ENCODE data around the gene MAP2K5. TPM values are rescaled to one million over a fixed set of nuclear protein-coding genes. Genes with fewer than 3 reads are reported as not detected.
A peak's percentile ranks its signal among the peaks of the same experiment; 100 is the strongest.

The MAP2K5 gene
- polyA plus RNA-seq, 2 of the 4 experiments (the other 2 are of a cell fraction) = 7.8 to 11.0 TPM

- no peak for TF ChIP-seq CBX2 (IDR thresholded peaks at IDR 0.05; ENCODE audit: borderline replicate concordance, low read depth)
- no peak for TF ChIP-seq FOSB (CRISPR knock-in tag; IDR thresholded peaks at IDR 0.05)
- TF ChIP-seq HEYL (CRISPR knock-in tag; IDR thresholded peaks at IDR 0.05) = no peak
- TF ChIP-seq HOXB13 (CRISPR knock-in tag; IDR thresholded peaks at IDR 0.05; ENCODE audit: low read depth) = no peak
- TF ChIP-seq ELK1 (IDR thresholded peaks at IDR 0.05; ENCODE audit: low read depth, low read length) = no peak
- no peak for TF ChIP-seq ZNF302 (CRISPR knock-in tag; IDR thresholded peaks at IDR 0.05)
Observed at GRCh38 chr15:67819636-67820035, 277.1 kb downstream of the MAP2K5 start (continued).

GRCh38 chr15:67820122-67820991 is 277.9 kb downstream of the MAP2K5 start:
- H3K4me2 ChIP-seq = no peak overlapping the region
- TF ChIP-seq, protein P1, sequence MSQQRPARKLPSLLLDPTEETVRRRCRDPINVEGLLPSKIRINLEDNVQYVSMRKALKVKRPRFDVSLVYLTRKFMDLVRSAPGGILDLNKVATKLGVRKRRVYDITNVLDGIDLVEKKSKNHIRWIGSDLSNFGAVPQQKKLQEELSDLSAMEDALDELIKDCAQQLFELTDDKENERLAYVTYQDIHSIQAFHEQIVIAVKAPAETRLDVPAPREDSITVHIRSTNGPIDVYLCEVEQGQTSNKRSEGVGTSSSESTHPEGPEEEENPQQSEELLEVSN (IDR thresholded peaks at IDR 0.05; ENCODE audit: borderline replicate concordance, low read depth) = no peak
- TF ChIP-seq CHD2 (IDR thresholded peaks at IDR 0.05; ENCODE audit: low read length, partially characterized antibody) = no peak
- TF ChIP-seq, protein P2, sequence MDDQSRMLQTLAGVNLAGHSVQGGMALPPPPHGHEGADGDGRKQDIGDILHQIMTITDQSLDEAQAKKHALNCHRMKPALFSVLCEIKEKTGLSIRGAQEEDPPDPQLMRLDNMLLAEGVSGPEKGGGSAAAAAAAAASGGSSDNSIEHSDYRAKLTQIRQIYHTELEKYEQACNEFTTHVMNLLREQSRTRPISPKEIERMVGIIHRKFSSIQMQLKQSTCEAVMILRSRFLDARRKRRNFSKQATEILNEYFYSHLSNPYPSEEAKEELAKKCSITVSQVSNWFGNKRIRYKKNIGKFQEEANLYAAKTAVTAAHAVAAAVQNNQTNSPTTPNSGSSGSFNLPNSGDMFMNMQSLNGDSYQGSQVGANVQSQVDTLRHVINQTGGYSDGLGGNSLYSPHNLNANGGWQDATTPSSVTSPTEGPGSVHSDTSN (IDR thresholded peaks at IDR 0.05) = no peak
- no peak for TF ChIP-seq TFCP2L1 (CRISPR knock-in tag; IDR thresholded peaks at IDR 0.05)
- TF ChIP-seq BHLHE40 (IDR thresholded peaks at IDR 0.05; ENCODE audit: low read depth, low read length) = no peak
- no peak overlapping the region for H3K27ac ChIP-seq
- ATAC-seq = no peak
- 79% methylated on average over 50 of the region's 50 CpGs for WGBS (ENCODE audit: missing lambda C conversion rate)
- no peak overlapping the region for H3K4me3 ChIP-seq
- H3K9me3 ChIP-seq = no peaks in the 10 kb centered on the region
- POLR2A ChIA-PET = no interaction called here
- no peak for FAIRE-seq
- peaks cover 18% of the 10 kb centered on the region; the same call in 2 of the 3 replicates for H3K4me1 ChIP-seq
- no peak for DNase-seq (ENCODE audit: low read depth in 1 of 2, low spot score in 1 of 2)
- CTCF ChIA-PET = interaction anchor here (0.9 to 1.0 kb wide), 3 partner anchors 12 to 886 kb away, joined by 3 to 4 read pairs (median 3); no protein-coding TSS in a partner anchor

- H3K9me3 ChIP-seq = no peaks in the 10 kb centered on the region
- ChIA-PET POLR2A (no interaction called here), CTCF (interaction anchor here (0.9 to 1.0 kb wide), 3 partner anchors 11 to 887 kb away, joined by 3 to 4 read pairs (median 3); no protein-coding TSS in a partner anchor)
- no peak for FAIRE-seq
- H3K4me3 ChIP-seq = no peak overlapping the region
- peak; percentile 11 to 35; a peak in 4 of 6 replicates for ATAC-seq
- peaks cover 22% of the 10 kb centered on the region; the same call in 2 of the 3 replicates for H3K4me1 ChIP-seq
- no peak overlapping the region for H3K27ac ChIP-seq
- no peak overlapping the region for H3K4me2 ChIP-seq
- no peak for TF ChIP-seq HOXA7 (CRISPR knock-in tag; IDR thresholded peaks at IDR 0.05)
- TF ChIP-seq, protein P3, sequence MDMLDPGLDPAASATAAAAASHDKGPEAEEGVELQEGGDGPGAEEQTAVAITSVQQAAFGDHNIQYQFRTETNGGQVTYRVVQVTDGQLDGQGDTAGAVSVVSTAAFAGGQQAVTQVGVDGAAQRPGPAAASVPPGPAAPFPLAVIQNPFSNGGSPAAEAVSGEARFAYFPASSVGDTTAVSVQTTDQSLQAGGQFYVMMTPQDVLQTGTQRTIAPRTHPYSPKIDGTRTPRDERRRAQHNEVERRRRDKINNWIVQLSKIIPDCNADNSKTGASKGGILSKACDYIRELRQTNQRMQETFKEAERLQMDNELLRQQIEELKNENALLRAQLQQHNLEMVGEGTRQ (IDR thresholded peaks at IDR 0.05) = no peak
- no peak for TF ChIP-seq JUNB (IDR thresholded peaks at IDR 0.05)
- TF ChIP-seq ATOH8 (CRISPR knock-in tag; IDR thresholded peaks at IDR 0.05; ENCODE audit: low read depth) = no peak
- no peak for TF ChIP-seq MYC (IDR thresholded peaks at IDR 0.05; ENCODE audit: borderline replicate concordance, low read length)
- TF ChIP-seq REST (IDR thresholded peaks at IDR 0.05) = peak; percentile 88
- TF ChIP-seq, protein P4, sequence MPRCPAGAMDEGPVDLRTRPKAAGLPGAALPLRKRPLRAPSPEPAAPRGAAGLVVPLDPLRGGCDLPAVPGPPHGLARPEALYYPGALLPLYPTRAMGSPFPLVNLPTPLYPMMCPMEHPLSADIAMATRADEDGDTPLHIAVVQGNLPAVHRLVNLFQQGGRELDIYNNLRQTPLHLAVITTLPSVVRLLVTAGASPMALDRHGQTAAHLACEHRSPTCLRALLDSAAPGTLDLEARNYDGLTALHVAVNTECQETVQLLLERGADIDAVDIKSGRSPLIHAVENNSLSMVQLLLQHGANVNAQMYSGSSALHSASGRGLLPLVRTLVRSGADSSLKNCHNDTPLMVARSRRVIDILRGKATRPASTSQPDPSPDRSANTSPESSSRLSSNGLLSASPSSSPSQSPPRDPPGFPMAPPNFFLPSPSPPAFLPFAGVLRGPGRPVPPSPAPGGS (IDR thresholded peaks at IDR 0.05) = no peak
- TF ChIP-seq HOXB13 (CRISPR knock-in tag; IDR thresholded peaks at IDR 0.05; ENCODE audit: low read depth) = no peak
- no peak for DNase-seq (ENCODE audit: low read depth in 1 of 2, low spot score in 1 of 2)
- WGBS (ENCODE audit: missing lambda C conversion rate) = 32% methylated on average over 25 of the region's 39 CpGs
Observed at GRCh38 chr15:67820992-67821783, 278.7 kb downstream of the MAP2K5 start.
